Left ventricle myocardium inferior (tissue), 1 donor: ENCODE measurements around the gene EVA1C. TPM values are rescaled to one million over a fixed set of nuclear protein-coding genes. Genes with fewer than 3 reads are reported as not detected.
"Not testable (repeated sequence)": the region's sequence is repeated elsewhere in the genome, so short reads cannot be mapped to it uniquely, and the experiment has no call there.

ENCODE experiments used
- DNase-seq: peaks from one replicate; pipeline ENCODE4 v3.0.0-alpha.2; 2020
- H3K27ac ChIP-seq: fragments of 200-600 bp; replicated peaks from 2 replicates; pipeline ENCODE4 v1.8.0; 2021
- H3K27me3 ChIP-seq: fragments of 200-600 bp; 2 replicates; pipeline ENCODE4 v1.8.0; 2021; ENCODE audit warnings: low read depth
- H3K36me3 ChIP-seq: fragments of 200-600 bp; 2 replicates; pipeline ENCODE4 v1.8.0; 2021
- H3K4me1 ChIP-seq: fragments of 200-600 bp; 2 replicates; pipeline ENCODE4 v1.8.0; 2021
- H3K4me3 ChIP-seq: fragments of 200-600 bp; 2 replicates; pipeline ENCODE4 v1.8.0; 2021; ENCODE audit warnings: mild to moderate bottlenecking, moderate library complexity
- H3K9me3 ChIP-seq: fragments of 200-600 bp; replicated peaks from 2 replicates; pipeline ENCODE4 v1.8.0; 2021
- intact Hi-C: fragments of 100-400 bp; cut with micrococcal nuclease; formaldehyde crosslinking; loops from one replicate; pipeline ENCODE4 v1.11.0; 2022
- total RNA-seq: library from RNA; stranded (reverse); fragmentation: NEBNext Ultra II Directional; extraction: Animal tissue kit (Norgen Biotek cat#: 25700); gene quantifications from one replicate; pipeline ENCODE4 v1.2.1, GENCODE V29; 2021
- TF ChIP-seq, protein P1 (sequence below): fragments of 200-600 bp; IDR thresholded peaks from 2 replicates; pipeline ENCODE4 v1.8.0; 2021; ENCODE audit warnings: antibody characterized with exemption, mild to moderate bottlenecking, borderline replicate concordance
- donor health status: DM: no; HTN: yes; CAD: no; lungs with severe emphysema.

EVA1C gene
- total RNA-seq, 1 donor from 2014 or later = 13.9 TPM

GRCh38 chr21:32389337-32390015 is 23.0 kb upstream of the EVA1C start:
- H3K27ac ChIP-seq = peak overlapping the region; percentile 80
- H3K4me1 ChIP-seq = peaks cover 76% of the 10 kb centered on the region
- intact Hi-C loops = loop anchor here (10.0 kb wide), 1 partner anchor 215 kb away; no protein-coding TSS in a partner anchor

GRCh38 chr21:32390537-32391224 is 21.8 kb upstream of the EVA1C start:
- not testable (repeated sequence) for H3K27me3 ChIP-seq, H3K27ac ChIP-seq, H3K9me3 ChIP-seq, H3K36me3 ChIP-seq, DNase-seq, H3K4me3 ChIP-seq
- intact Hi-C loops = loop anchor here (10.0 kb wide), 1 partner anchor 214 kb away; no protein-coding TSS in a partner anchor
- peaks cover 72% of the 10 kb centered on the region for H3K4me1 ChIP-seq

More at GRCh38 chr21:32389337-32390015, 23.0 kb upstream of the EVA1C start:
- Histone ChIP-seq H3K27me3 (no peaks in the 10 kb centered on the region), H3K9me3 (no peaks in the 10 kb centered on the region), H3K36me3 (peaks cover 9% of the 10 kb centered on the region), H3K4me3 (no peak overlapping the region)
- TF ChIP-seq, protein P1, sequence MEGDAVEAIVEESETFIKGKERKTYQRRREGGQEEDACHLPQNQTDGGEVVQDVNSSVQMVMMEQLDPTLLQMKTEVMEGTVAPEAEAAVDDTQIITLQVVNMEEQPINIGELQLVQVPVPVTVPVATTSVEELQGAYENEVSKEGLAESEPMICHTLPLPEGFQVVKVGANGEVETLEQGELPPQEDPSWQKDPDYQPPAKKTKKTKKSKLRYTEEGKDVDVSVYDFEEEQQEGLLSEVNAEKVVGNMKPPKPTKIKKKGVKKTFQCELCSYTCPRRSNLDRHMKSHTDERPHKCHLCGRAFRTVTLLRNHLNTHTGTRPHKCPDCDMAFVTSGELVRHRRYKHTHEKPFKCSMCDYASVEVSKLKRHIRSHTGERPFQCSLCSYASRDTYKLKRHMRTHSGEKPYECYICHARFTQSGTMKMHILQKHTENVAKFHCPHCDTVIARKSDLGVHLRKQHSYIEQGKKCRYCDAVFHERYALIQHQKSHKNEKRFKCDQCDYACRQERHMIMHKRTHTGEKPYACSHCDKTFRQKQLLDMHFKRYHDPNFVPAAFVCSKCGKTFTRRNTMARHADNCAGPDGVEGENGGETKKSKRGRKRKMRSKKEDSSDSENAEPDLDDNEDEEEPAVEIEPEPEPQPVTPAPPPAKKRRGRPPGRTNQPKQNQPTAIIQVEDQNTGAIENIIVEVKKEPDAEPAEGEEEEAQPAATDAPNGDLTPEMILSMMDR = no peak
- no peak for DNase-seq

- intact Hi-C loops = loop anchor here (10.0 kb wide), 1 partner anchor 213 kb away; no protein-coding TSS in a partner anchor
- TF ChIP-seq, protein P1 = no peak
Measured at GRCh38 chr21:32391755-32392154, 20.8 kb upstream of the EVA1C start.

GRCh38 chr21:32392299-32392879 is 20.1 kb upstream of the EVA1C start:
- peaks cover 55% of the 10 kb centered on the region for H3K4me1 ChIP-seq
- H3K27ac ChIP-seq = peak overlapping the region; percentile 94
- H3K9me3 ChIP-seq = no peaks in the 10 kb centered on the region
- TF ChIP-seq, protein P1 = no peak
- H3K27me3 ChIP-seq = no peaks in the 10 kb centered on the region
- H3K36me3 ChIP-seq = no peaks in the 10 kb centered on the region
- intact Hi-C loops = loop anchor here (10.0 kb wide), 1 partner anchor 212 kb away; no protein-coding TSS in a partner anchor
- H3K4me3 ChIP-seq = peak overlapping the region; percentile 100
- no peak for DNase-seq

More at GRCh38 chr21:32391755-32392154, 20.8 kb upstream of the EVA1C start:
- Histone ChIP-seq H3K4me3 (peak overlapping the region; percentile 100), H3K27me3 (no peaks in the 10 kb centered on the region), H3K27ac (peak overlapping the region; percentile 94), H3K36me3 (no peaks in the 10 kb centered on the region), H3K4me1 (peaks cover 62% of the 10 kb centered on the region), H3K9me3 (no peaks in the 10 kb centered on the region)
- no peak for DNase-seq

DNA sequence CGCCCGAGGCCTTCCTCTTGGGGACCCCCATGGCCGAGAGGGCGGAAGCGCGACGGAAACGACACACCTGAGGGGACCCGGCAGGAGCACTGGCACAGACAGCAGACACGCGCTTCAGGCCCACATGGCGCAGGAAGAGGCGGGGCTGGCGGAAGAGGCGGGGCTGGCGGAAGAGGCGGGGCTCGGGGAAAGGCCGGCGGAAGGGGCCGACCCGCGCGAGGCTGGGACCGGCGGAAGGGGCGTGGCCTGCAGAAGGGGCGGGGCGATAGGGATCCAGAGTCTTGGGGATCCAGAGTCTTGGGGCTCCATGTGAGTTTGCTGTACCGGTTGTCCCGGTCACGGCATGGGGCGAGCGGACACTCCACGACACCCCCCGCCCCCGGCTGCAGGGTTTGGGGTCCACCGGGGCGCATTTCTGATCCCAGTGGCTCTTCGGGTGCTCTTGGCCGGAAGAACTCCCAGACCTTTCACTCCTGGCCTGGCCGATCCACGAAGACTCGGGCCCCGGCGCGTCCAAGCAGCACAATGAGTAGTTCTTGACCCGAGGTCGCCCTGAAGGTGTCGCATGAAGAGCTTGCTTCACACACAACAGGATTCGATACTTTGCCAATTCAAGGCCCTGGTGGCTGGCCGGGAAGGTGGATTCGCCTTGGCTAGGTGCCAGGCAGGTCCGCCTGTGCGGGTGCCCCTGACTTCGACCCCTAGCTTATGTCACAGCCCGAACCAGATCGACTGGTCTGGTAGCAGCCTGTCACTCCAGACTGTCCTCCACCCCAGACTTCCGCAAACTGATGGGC is 19.4 kb upstream of the EVA1C start, which contains the start of gene URB1:
Gene URB1, minus strand, starts transcription at position 133 of the 797 bp plus-strand sequence. Its CDS starts 102 bp downstream, at position 31.
- peak within 1 kb of the TSS; percentile 100 for H3K4me3 ChIP-seq
- no peaks in the 10 kb centered on the region for H3K27me3 ChIP-seq
- no peaks in the 10 kb centered on the region for H3K36me3 ChIP-seq
- H3K4me1 ChIP-seq = peaks cover 48% of the 10 kb centered on the region
- intact Hi-C loops = loop anchor here (10.0 kb wide), 1 partner anchor 212 kb away; no protein-coding TSS in a partner anchor
- peak; percentile 93 for DNase-seq
- H3K9me3 ChIP-seq = no peaks in the 10 kb centered on the region
- TF ChIP-seq, protein P1 = no peak
- H3K27ac ChIP-seq = peak within 1 kb of the TSS; percentile 94
